K562 (cell line): ENCODE results near the gene PTPRZ1. TPM values are rescaled to one million over a fixed set of nuclear protein-coding genes. Genes with fewer than 3 reads are reported as not detected.

Experiments used
- ATAC-seq: fragments of 200-7000 bp; cut with Tn5 transposase; 3 replicates; pipeline ENCODE4 v1.9.1; 2020; ENCODE audit warnings: moderate library complexity
- BruUV-seq: library from RNA; stranded (reverse); fragments of 400-500 nt; replicated peaks from 2 replicates; lab custom pipeline; 2021; lab: Mats Ljungman, UMichigan
- CTCF ChIA-PET: fragments of 300-600 bp; formaldehyde crosslinking; extraction: SDS; loops from one replicate; lab custom pipeline; 2021; ENCODE audit warnings: low intra/inter-chr PET ratio; lab: Yijun Ruan, JAX
- POLR2A ChIA-PET: fragments of 300-600, 350-650 bp; sonication (Branson Sonifier 250); formaldehyde crosslinking; extraction: SDS; loops from one replicate; lab custom pipeline; 2021; ENCODE audit warnings: antibody characterized with exemption, inconsistent platforms; lab: Yijun Ruan, JAX
- DNase-seq, 4 experiments: peaks; one replicate each; pipeline versions ENCODE4 v3.0.0 to v3.0.0-alpha.2; 2011 to 2018; ENCODE audit warnings: low spot score in 3 of 4, mixed read lengths in 3 of 4; ENCODE audit errors: extremely low read depth in 1 of 4
- FAIRE-seq: peaks from 2 replicates; lab custom pipeline; 2011; peaks lifted over from hg19 to GRCh38; lab: Jason Lieb, UNC
- H2AFZ ChIP-seq: 2 replicates; pipeline ENCODE4 v1.6.0; 2011; ENCODE audit warnings: low read depth, low read length, control low read depth, inconsistent platforms
- H3K27ac ChIP-seq: fragments of 200-600 bp; 3 replicates; pipeline ENCODE4 v1.8.0; 2011; ENCODE audit warnings: low read depth, mild to moderate bottlenecking, control low read depth, inconsistent platforms, low read length, moderate library complexity, mixed read lengths; ENCODE audit errors: extremely low read depth
- H3K27me3 ChIP-seq, 2 experiments: fragments of 300-600 bp in 1 of 2; 2 replicates in 1 of 2; 3 replicates in 1 of 2; pipeline versions ENCODE4 v1.6.0 to v1.8.0; 2011; ENCODE audit warnings: inconsistent platforms in 2 of 2, low read length in 2 of 2, mild to moderate bottlenecking in 1 of 2, mixed read lengths in 1 of 2, moderate library complexity in 1 of 2; ENCODE audit not compliant: control insufficient read depth in 2 of 2, insufficient read depth in 2 of 2
- H3K36me3 ChIP-seq: fragments of 300-600 bp; 3 replicates; pipeline ENCODE4 v1.8.0; 2011; ENCODE audit warnings: mild to moderate bottlenecking, low read length, inconsistent platforms; ENCODE audit not compliant: control insufficient read depth, insufficient read depth
- H3K4me1 ChIP-seq, 2 experiments: fragments of 200-600 bp in 1 of 2; replicated peaks in 1 of 2; 2 replicates in 1 of 2; 3 replicates in 1 of 2; pipeline versions ENCODE4 v1.5.1 to v1.8.0; 2011; ENCODE audit warnings: inconsistent platforms in 2 of 2, low read length in 2 of 2, mild to moderate bottlenecking in 1 of 2, mixed read lengths in 1 of 2, moderate library complexity in 1 of 2; ENCODE audit not compliant: control insufficient read depth in 2 of 2, insufficient read depth in 2 of 2
- H3K4me2 ChIP-seq: 2 replicates; pipeline ENCODE4 v1.6.1; 2011; ENCODE audit warnings: low read length, control low read depth, inconsistent platforms, mixed read lengths; ENCODE audit not compliant: insufficient read depth
- H3K4me3 ChIP-seq: fragments of 200-600 bp; sonication (generic), shearing (Covaris generic); 2 replicates; pipeline ENCODE4 v1.5.1; 2016; ENCODE audit warnings: control low read depth, inconsistent platforms
- H3K79me2 ChIP-seq: fragments of 200-600 bp; 3 replicates; pipeline ENCODE4 v1.8.0; 2011; ENCODE audit warnings: low read length, inconsistent platforms; ENCODE audit not compliant: control insufficient read depth, insufficient read depth
- H3K9ac ChIP-seq, 2 experiments: 2 replicates each; pipeline versions ENCODE4 v1.6.0 to v1.6.1; 2011; ENCODE audit warnings: low read depth in 2 of 2, low read length in 2 of 2, control low read depth in 1 of 2, inconsistent platforms in 1 of 2, mild to moderate bottlenecking in 1 of 2, mixed read lengths in 1 of 2; ENCODE audit not compliant: insufficient read depth in 1 of 2
- H3K9me1 ChIP-seq: one replicate; pipeline ENCODE4 v1.6.0; 2011; ENCODE audit warnings: inconsistent platforms, mild to moderate bottlenecking, low read length, moderate library complexity; ENCODE audit not compliant: control insufficient read depth, insufficient read depth
- H3K9me3 ChIP-seq: replicated peaks from 2 replicates; pipeline ENCODE4 v1.5.1; 2011; ENCODE audit warnings: low read depth, low read length, inconsistent platforms; ENCODE audit not compliant: control insufficient read depth, insufficient read depth
- H4K20me1 ChIP-seq: replicated peaks from 2 replicates; pipeline ENCODE4 v1.6.1; 2011; ENCODE audit warnings: low read length, inconsistent platforms, mixed read lengths; ENCODE audit not compliant: control insufficient read depth, insufficient read depth
- BCOR ChIP-seq: fragments of 450-650 bp; IDR thresholded peaks from 2 replicates; pipeline ENCODE4 v1.6.1; 2016
- DIDO1 ChIP-seq: fragments of 450-650 bp; IDR thresholded peaks from 2 replicates; pipeline ENCODE4 v1.6.1; 2016; ENCODE audit warnings: low read depth, missing biosample characterization, missing genetic modification characterization
- ILF3 ChIP-seq: fragments of 450-650 bp; IDR thresholded peaks from 2 replicates; pipeline ENCODE4 v1.6.1; 2018; ENCODE audit warnings: antibody characterized with exemption, mild to moderate bottlenecking, moderate library complexity, borderline replicate concordance
- JUNB ChIP-seq: fragments of 450-650 bp; formaldehyde crosslinking; conservative IDR thresholded peaks from 2 replicates; pipeline ENCODE4 v1.4.0; 2020; ENCODE audit warnings: mild to moderate bottlenecking
- MYC ChIP-seq, 2 experiments: fragments of 250-450 bp in 1 of 2; sonication (Bioruptor Pico) in 1 of 2; IDR thresholded peaks; 2 replicates each; pipeline versions ENCODE4 v1.5.1 to v1.6.1; 2012 to 2021; ENCODE audit warnings: low read depth in 2 of 2, borderline replicate concordance in 1 of 2, improper control_type of control experiment in 1 of 2, low read length in 1 of 2, mild to moderate bottlenecking in 1 of 2, moderate library complexity in 1 of 2
- NUFIP1 ChIP-seq: fragments of 450-650 bp; IDR thresholded peaks from 2 replicates; pipeline ENCODE4 v1.6.1; 2018; ENCODE audit not compliant: partially characterized antibody
- POLR2AphosphoS5 ChIP-seq: IDR thresholded peaks from 2 replicates; pipeline ENCODE4 v1.6.1; 2011; ENCODE audit warnings: mild to moderate bottlenecking, low read depth, low read length, moderate library complexity; ENCODE audit not compliant: control insufficient read depth, insufficient read depth
- PYGO2 ChIP-seq: fragments of 450-650 bp; IDR thresholded peaks from 2 replicates; pipeline ENCODE4 v1.6.1; 2016; ENCODE audit warnings: mild to moderate bottlenecking, missing genetic modification characterization, moderate library complexity, missing compliant biosample characterization
- TCF7 ChIP-seq: sonication (generic); IDR thresholded peaks from 2 replicates; pipeline ENCODE4 v1.6.1; 2016; ENCODE audit warnings: antibody characterized with exemption, borderline replicate concordance
- ZNF79 ChIP-seq: fragments of 250-450 bp; sonication (Bioruptor Pico); IDR thresholded peaks from 2 replicates; pipeline ENCODE4 v1.4.0; 2020; ENCODE audit warnings: low read depth, mild to moderate bottlenecking, moderate library complexity
- WGBS: fragments of 100-300 bp; shearing (Covaris generic); methylation state at CpG from one replicate; pipeline ENCODE4 v1.1.6; 2016; ENCODE audit warnings: low coverage, mixed read lengths; ENCODE audit not compliant: insufficient coverage; ENCODE audit errors: missing lambda C conversion rate; 5-methylcytosine and 5-hydroxymethylcytosine counted together
- in situ Hi-C: fragments of 300-500 bp; cut with MboI; formaldehyde crosslinking; loops from 4 replicates; pipeline ENCODE4 v1.15.0; 2018; ENCODE audit warnings: inconsistent platforms, mixed read lengths
- intact Hi-C: fragments of 100-400 bp; cut with micrococcal nuclease; formaldehyde crosslinking; loops from 2 replicates; pipeline ENCODE4 v1.14.2; 2022
- polyA plus RNA-seq, 8 experiments: library from polyadenylated mRNA; depleted of rRNA in 4 of 8; stranded (reverse) in 5 of 8; unstranded in 3 of 8; fragments of >200 nt; fragmentation: Nextera tagmentation in 2 of 8; fragmentation: Illumina TruSeq in 1 of 8; extraction: Ambion mirVana in 2 of 8; extraction: Trizol in 1 of 8; gene quantifications; 2 replicates each; pipeline versions ENCODE4 v1.2.1 to v1.2.3, GENCODE V29; 2011 to 2014; ENCODE audit warnings: inconsistent platforms in 1 of 8, missing spikeins in 1 of 8
- total RNA-seq, 7 experiments: library from RNA; depleted of rRNA in 6 of 7; stranded (reverse); fragments of >200 nt in 6 of 7; fragmentation: Illumina TruSeq in 2 of 7; extraction: Trizol in 2 of 7; gene quantifications; 2 replicates each; pipeline versions ENCODE4 v1.2.1 to v1.2.3, GENCODE V29; 2011 to 2021; ENCODE audit warnings: low replicate concordance in 1 of 7
- TF ChIP-seq, protein P1 (sequence below): fragments of 450-650 bp; formaldehyde crosslinking; IDR thresholded peaks from 2 replicates; pipeline ENCODE4 v1.4.0; 2022; ENCODE audit warnings: mild to moderate bottlenecking, moderate library complexity
- TF ChIP-seq, protein P2 (sequence below): IDR thresholded peaks from 2 replicates; pipeline ENCODE4 v1.6.1; 2011; ENCODE audit not compliant: insufficient read length; ENCODE audit errors: extremely low read depth

PTPRZ1 gene
- total and polyA plus RNA-seq, 9 of the 15 experiments (the other 6 are each of a cell fraction or from before 2014, with no cell fraction given), result 0.04 TPM; not detected in 7

DNA sequence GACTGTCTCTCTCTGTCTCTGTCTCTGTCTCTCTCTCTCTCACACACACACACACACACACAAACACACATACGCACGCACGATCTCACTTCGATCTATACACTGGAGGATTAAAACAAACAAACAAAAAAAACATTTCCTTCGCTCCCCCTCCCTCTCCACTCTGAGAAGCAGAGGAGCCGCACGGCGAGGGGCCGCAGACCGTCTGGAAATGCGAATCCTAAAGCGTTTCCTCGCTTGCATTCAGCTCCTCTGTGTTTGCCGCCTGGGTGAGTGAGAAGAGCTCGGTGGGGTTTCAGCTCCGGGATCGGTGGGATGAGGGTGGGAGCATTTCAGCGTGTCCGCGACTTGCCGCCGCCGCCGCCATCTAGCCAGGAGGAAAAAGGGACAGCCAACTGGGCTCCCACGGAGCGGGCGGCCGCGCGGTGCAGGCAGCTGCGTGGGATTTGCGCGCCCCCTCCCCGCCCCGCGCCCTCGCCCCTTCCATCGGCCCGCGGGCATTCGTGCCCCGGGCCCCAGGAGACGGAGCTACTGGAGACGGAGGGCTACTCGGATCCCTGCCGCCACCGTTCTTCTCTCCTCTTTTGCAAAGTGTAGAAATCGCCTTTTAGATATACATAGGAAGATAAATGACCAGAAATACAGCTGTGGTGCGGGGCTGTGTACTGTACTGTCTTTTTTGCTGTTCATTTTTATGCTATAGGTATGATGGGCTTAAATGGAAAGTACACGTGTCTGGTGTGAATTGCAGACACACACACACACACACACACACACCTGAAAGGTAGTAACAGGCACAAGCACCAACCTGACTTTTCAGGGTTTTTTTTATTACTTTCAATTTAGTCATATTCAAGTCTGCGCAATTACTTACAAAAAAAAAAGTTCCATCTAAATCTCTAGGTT lies 581 bp downstream of the PTPRZ1 start:
- Histone ChIP-seq H3K36me3 (no peaks in the 10 kb centered on the region), H3K9me3 (no peaks in the 10 kb centered on the region), H3K4me2 (no peak overlapping the region), H3K9ac (no peak overlapping the region), H3K4me1 (no peaks in the 10 kb centered on the region), H3K9me1 (no peaks in the 10 kb centered on the region), H4K20me1 (no peaks in the 10 kb centered on the region), H3K27me3 (no peaks in the 10 kb centered on the region), H3K79me2 (no peaks in the 10 kb centered on the region), H3K27ac (no peak overlapping the region), H2AFZ (no peak overlapping the region), H3K4me3 (no peak overlapping the region)
- ChIA-PET CTCF (no interaction called here), POLR2A (no interaction called here)
- intact Hi-C loops (no loop called here), in situ Hi-C loops (no loop called here)
- 4% methylated on average over 51 of the region's 51 CpGs for WGBS
- TF ChIP-seq ZNF79 (CRISPR knock-in tag) (no peak), JUNB (CRISPR knock-in tag) (no peak), ILF3 (no peak), DIDO1 (tag) (no peak), BCOR (no peak), PYGO2 (tag) (no peak), NUFIP1 (no peak), POLR2AphosphoS5 (no peak), MYC (IDR thresholded peaks at IDR 0.05; ENCODE audit: low read depth, low read length) (no peak), MYC (CRISPR knock-in tag; IDR thresholded peaks at IDR 0.05; ENCODE audit: borderline replicate concordance, low read depth) (no peak), TCF7 (no peak)
- TF ChIP-seq, protein P1, sequence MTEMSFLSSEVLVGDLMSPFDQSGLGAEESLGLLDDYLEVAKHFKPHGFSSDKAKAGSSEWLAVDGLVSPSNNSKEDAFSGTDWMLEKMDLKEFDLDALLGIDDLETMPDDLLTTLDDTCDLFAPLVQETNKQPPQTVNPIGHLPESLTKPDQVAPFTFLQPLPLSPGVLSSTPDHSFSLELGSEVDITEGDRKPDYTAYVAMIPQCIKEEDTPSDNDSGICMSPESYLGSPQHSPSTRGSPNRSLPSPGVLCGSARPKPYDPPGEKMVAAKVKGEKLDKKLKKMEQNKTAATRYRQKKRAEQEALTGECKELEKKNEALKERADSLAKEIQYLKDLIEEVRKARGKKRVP (CRISPR knock-in tag), result no peak
- TF ChIP-seq, protein P2, sequence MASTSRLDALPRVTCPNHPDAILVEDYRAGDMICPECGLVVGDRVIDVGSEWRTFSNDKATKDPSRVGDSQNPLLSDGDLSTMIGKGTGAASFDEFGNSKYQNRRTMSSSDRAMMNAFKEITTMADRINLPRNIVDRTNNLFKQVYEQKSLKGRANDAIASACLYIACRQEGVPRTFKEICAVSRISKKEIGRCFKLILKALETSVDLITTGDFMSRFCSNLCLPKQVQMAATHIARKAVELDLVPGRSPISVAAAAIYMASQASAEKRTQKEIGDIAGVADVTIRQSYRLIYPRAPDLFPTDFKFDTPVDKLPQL, result no peak
- no peak for FAIRE-seq
- no peak for DNase-seq
- no peak for ATAC-seq
- no TSS peak for BruUV-seq
